Measurements from ENCODE around the gene USF2. TPM values are rescaled to one million over a fixed set of nuclear protein-coding genes. Genes with fewer than 3 reads are reported as not detected.

The USF2 gene
- total and polyA plus RNA-seq, 2 of the 4 experiments (the other 2 are of a cell fraction), result 21.3 to 65.6 TPM

DNA sequence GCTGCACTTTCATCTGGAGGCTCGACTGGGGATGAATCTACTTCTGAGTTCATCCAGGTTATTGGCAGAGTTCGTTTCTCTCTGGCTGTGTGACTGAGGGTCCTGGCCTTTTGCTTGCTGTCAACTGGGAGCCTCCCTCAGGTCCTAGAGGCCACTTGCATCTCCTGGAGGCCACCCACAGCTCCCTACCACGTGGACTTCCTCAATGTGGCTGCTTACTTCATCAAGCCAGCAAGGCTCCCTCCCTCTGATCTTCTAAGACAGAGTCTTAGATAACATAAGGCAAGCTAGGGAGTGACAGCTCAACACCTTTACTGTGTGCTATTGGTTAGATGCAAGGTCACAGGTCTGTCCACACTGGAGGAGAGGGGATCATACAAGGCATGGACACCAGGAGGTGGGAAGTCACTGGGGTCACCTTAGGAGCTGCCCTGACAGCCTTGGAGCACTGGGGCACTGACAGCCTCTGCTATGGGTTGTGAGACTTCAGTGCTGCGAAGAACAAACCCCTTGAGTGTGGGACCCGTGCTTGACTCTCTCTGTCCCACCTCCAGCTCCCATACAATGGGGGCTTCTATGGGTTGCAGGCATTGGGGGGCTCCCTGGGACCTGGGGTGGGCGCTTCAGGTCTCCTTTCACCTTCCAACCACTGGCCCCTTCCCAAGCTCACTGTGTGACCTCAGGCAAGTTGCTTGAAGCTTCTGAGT lies 45.5 kb upstream of the USF2 start:
- Histone ChIP-seq H3K18ac (ENCODE audit: low read depth, low read length) (no peak overlapping the region), H3K27me3 (ENCODE audit: control insufficient read depth, insufficient read depth, low read length) (peaks cover 13% of the 10 kb centered on the region), H3K36me3 (ENCODE audit: control insufficient read depth, insufficient read depth, low read length) (no peaks in the 10 kb centered on the region), H2BK5ac (ENCODE audit: low read depth, low read length, poor library complexity, severe bottlenecking) (no peak overlapping the region), H3K27ac (ENCODE audit: insufficient read depth, low read length) (no peak overlapping the region), H3K23ac (ENCODE audit: low read depth, low read length) (no peak overlapping the region), H3K4me3 (ENCODE audit: insufficient read depth, low read depth, low read length) (no peak overlapping the region), H3K9ac (ENCODE audit: low read depth, low read length) (no peak overlapping the region), H2BK15ac (ENCODE audit: low read depth, low read length) (no peak overlapping the region), H2BK20ac (ENCODE audit: low read depth, low read length) (no peak overlapping the region), H2AK5ac (ENCODE audit: low read depth, low read length) (no peak overlapping the region), H3K9me1 (ENCODE audit: insufficient read depth, low read length) (no peaks in the 10 kb centered on the region), H2AK9ac (replicated peaks; ENCODE audit: low read depth, low read length, poor library complexity) (no peak overlapping the region), H3K79me1 (ENCODE audit: low read depth in 1 of 2, low read length in 2 of 2) (no peaks in the 10 kb centered on the region), H3K4ac (ENCODE audit: low read depth, low read length) (no peak overlapping the region), H4K20me1 (ENCODE audit: insufficient read depth, low read length) (no peaks in the 10 kb centered on the region), H3K9me3 (ENCODE audit: control insufficient read depth, insufficient read depth, low read length) (peaks cover 3% of the 10 kb centered on the region; the same call in 1 of the 2 replicates), H3K56ac (ENCODE audit: extremely low read depth, insufficient read depth, low read length) (no peak overlapping the region), H4K8ac (ENCODE audit: low read depth in 2 of 2, low read length in 2 of 2) (no peak overlapping the region), H3K4me2 (ENCODE audit: low read depth, low read length) (no peak overlapping the region), H4K5ac (ENCODE audit: low read depth, low read length) (no peak overlapping the region), H3K4me1 (ENCODE audit: control insufficient read depth, insufficient read depth, low read length) (no peaks in the 10 kb centered on the region), H4K91ac (ENCODE audit: insufficient read depth, low read depth, low read length) (no peak overlapping the region), H2AFZ (replicated peaks; ENCODE audit: low read length, poor library complexity) (no peak overlapping the region), H2BK120ac (ENCODE audit: low read depth, low read length) (no peak overlapping the region), H3K14ac (replicated peaks; ENCODE audit: low read depth, low read length) (no peak overlapping the region)
- ATAC-seq (ENCODE audit: low read depth) (no peak), DNase-seq (no peak)
- WGBS, 2 experiments (ENCODE audit: extremely low coverage in 2 of 2, insufficient read length in 1 of 2), result 29% methylated on average over 1 of the region's 6 CpGs; no CpG with 5 or more reads in 1 of the 2 experiments
- intact Hi-C loops (cut with micrococcal nuclease), result no loop called here
- dilution Hi-C loops (cut with HindIII; ENCODE audit: low sequenced_read_pairs, unreplicated experiment), result no loop called here
- ChIA-PET CTCF (no interaction called here), POLR2A (ENCODE audit: unreplicated experiment) (no interaction called here)
- BruUV-seq (replicated peaks), result no TSS peak
- in situ Hi-C loops (cut with MboI; ENCODE audit: low sequenced_read_pairs), result no loop called here
- TF ChIP-seq CHD1 (IDR thresholded peaks at IDR 0.05; ENCODE audit: low read depth, low read length) (no peak), FOS (IDR thresholded peaks at IDR 0.05; ENCODE audit: low read depth, low read length) (no peak), RCOR1 (IDR thresholded peaks at IDR 0.05; ENCODE audit: insufficient replicate concordance, low read length) (no peak), CEBPB (IDR thresholded peaks at IDR 0.05; ENCODE audit: low read depth, low read length) (no peak), MAZ (IDR thresholded peaks at IDR 0.05; ENCODE audit: borderline replicate concordance, low read depth, low read length) (no peak), NFE2L2 (IDR thresholded peaks at IDR 0.05; ENCODE audit: low read depth, low read length) (no peak), RAD21 (IDR thresholded peaks at IDR 0.05; ENCODE audit: low read length) (no peak), SMC3 (IDR thresholded peaks at IDR 0.05; ENCODE audit: low read depth, low read length) (no peak), MAFK (IDR thresholded peaks at IDR 0.05; ENCODE audit: low read depth, low read length) (no peak), POLR2A (IDR thresholded peaks at IDR 0.05; ENCODE audit: low read depth, low read length) (no peak), MXI1 (IDR thresholded peaks at IDR 0.05; ENCODE audit: borderline replicate concordance, low read depth, low read length) (no peak), BHLHE40 (IDR thresholded peaks at IDR 0.05; ENCODE audit: low read depth, low read length) (no peak)
- TF ChIP-seq, protein P1, sequence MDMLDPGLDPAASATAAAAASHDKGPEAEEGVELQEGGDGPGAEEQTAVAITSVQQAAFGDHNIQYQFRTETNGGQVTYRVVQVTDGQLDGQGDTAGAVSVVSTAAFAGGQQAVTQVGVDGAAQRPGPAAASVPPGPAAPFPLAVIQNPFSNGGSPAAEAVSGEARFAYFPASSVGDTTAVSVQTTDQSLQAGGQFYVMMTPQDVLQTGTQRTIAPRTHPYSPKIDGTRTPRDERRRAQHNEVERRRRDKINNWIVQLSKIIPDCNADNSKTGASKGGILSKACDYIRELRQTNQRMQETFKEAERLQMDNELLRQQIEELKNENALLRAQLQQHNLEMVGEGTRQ (IDR thresholded peaks at IDR 0.05; ENCODE audit: low read depth, low read length), result no peak
- TF ChIP-seq, protein P2, sequence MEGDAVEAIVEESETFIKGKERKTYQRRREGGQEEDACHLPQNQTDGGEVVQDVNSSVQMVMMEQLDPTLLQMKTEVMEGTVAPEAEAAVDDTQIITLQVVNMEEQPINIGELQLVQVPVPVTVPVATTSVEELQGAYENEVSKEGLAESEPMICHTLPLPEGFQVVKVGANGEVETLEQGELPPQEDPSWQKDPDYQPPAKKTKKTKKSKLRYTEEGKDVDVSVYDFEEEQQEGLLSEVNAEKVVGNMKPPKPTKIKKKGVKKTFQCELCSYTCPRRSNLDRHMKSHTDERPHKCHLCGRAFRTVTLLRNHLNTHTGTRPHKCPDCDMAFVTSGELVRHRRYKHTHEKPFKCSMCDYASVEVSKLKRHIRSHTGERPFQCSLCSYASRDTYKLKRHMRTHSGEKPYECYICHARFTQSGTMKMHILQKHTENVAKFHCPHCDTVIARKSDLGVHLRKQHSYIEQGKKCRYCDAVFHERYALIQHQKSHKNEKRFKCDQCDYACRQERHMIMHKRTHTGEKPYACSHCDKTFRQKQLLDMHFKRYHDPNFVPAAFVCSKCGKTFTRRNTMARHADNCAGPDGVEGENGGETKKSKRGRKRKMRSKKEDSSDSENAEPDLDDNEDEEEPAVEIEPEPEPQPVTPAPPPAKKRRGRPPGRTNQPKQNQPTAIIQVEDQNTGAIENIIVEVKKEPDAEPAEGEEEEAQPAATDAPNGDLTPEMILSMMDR (conservative IDR thresholded peaks at IDR 0.05; ENCODE audit: low read depth, low read length), result no peak
- TF ChIP-seq, protein P3, sequence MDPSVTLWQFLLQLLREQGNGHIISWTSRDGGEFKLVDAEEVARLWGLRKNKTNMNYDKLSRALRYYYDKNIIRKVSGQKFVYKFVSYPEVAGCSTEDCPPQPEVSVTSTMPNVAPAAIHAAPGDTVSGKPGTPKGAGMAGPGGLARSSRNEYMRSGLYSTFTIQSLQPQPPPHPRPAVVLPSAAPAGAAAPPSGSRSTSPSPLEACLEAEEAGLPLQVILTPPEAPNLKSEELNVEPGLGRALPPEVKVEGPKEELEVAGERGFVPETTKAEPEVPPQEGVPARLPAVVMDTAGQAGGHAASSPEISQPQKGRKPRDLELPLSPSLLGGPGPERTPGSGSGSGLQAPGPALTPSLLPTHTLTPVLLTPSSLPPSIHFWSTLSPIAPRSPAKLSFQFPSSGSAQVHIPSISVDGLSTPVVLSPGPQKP (IDR thresholded peaks at IDR 0.05; ENCODE audit: borderline replicate concordance, low read depth, low read length), result no peak

Measured in IMR-90 (cell line).